NCI-H2081 (cell line): ENCODE measurements around the gene FGGY.
"Not testable (repeated sequence)": the region's sequence is repeated elsewhere in the genome, so short reads cannot be mapped to it uniquely, and the experiment has no call there.

Source experiments
- DNase-seq, 2 experiments: peaks; one replicate each; lab custom pipeline; 2025; lab: John Stamatoyannopoulos, UW

The FGGY gene

GRCh38 chr1:59549903-59550302, 253.0 kb downstream of the FGGY start:
- no peak for DNase-seq

- no peak for DNase-seq
These were observed 255.1 kb downstream of the FGGY start for GRCh38 chr1:59552007-59552406.

GRCh38 chr1:59553371-59553770, 256.5 kb downstream of the FGGY start:
- no peak for DNase-seq

GRCh38 chr1:59554011-59554663, 257.2 kb downstream of the FGGY start:
- no peak for DNase-seq

GRCh38 chr1:59554752-59555151, 257.9 kb downstream of the FGGY start:
- DNase-seq: no peak

- DNase-seq: no peak
These were observed 259.5 kb downstream of the FGGY start for GRCh38 chr1:59556398-59556797.

- no peak for DNase-seq
These were observed 260.1 kb downstream of the FGGY start for GRCh38 chr1:59556802-59557548.

GRCh38 chr1:59557549-59557885, 260.6 kb downstream of the FGGY start:
- no peak for DNase-seq

GRCh38 chr1:59558580-59558979, 261.7 kb downstream of the FGGY start:
- DNase-seq: not testable (repeated sequence)

GRCh38 chr1:59560807-59561450, 264.0 kb downstream of the FGGY start:
- no peak for DNase-seq

- DNase-seq: no peak
These were observed 264.9 kb downstream of the FGGY start for GRCh38 chr1:59561796-59562195.

- no peak for DNase-seq
These were observed 267.4 kb downstream of the FGGY start for GRCh38 chr1:59564192-59564891.

GRCh38 chr1:59565611-59566410, 268.9 kb downstream of the FGGY start:
- DNase-seq: no peak

GRCh38 chr1:59568158-59568935, 271.5 kb downstream of the FGGY start:
- DNase-seq: no peak

GRCh38 chr1:59569198-59569597, 272.3 kb downstream of the FGGY start:
- DNase-seq: no peak

- peak in 1 of 2 experiments; percentile 63 for DNase-seq
These were observed 273.6 kb downstream of the FGGY start for GRCh38 chr1:59570524-59570923.

GRCh38 chr1:59574085-59574484, 277.2 kb downstream of the FGGY start:
- DNase-seq: no peak

- DNase-seq: no peak
These were observed 280.9 kb downstream of the FGGY start for GRCh38 chr1:59577774-59578173.

GRCh38 chr1:59579222-59579621, 282.3 kb downstream of the FGGY start:
- no peak for DNase-seq

- no peak for DNase-seq
These were observed 283.4 kb downstream of the FGGY start for GRCh38 chr1:59580257-59580656.

- not testable (repeated sequence) for DNase-seq
These were observed 295.5 kb downstream of the FGGY start for GRCh38 chr1:59592410-59592809.
